ENCODE measurements around the gene CAD. TPM values are rescaled to one million over a fixed set of nuclear protein-coding genes. Genes with fewer than 3 reads are reported as not detected.

The CAD gene
- total and polyA plus RNA-seq, 4 donors, result 6.3 to 23.2 (median 13.5) TPM

GRCh38 chr2:27285481-27285880 is 68.3 kb downstream of the CAD start:
- TF ChIP-seq JUND (IDR thresholded peaks at IDR 0.05), result no peak
- no peak for TF ChIP-seq REST (IDR thresholded peaks at IDR 0.05)
- TF ChIP-seq MAX (IDR thresholded peaks at IDR 0.05), result no peak
- no peak for TF ChIP-seq CTCF (IDR thresholded peaks at IDR 0.05; ENCODE audit: low read depth, low read length, missing input control)
- no peak for TF ChIP-seq ATF3 (IDR thresholded peaks at IDR 0.05)
- TF ChIP-seq EGR1 (IDR thresholded peaks at IDR 0.05; ENCODE audit: low read depth in 2 of 2), result no peak
- TF ChIP-seq TAF1 (conservative IDR thresholded peaks at IDR 0.05), result no peak
- TF ChIP-seq SP1 (IDR thresholded peaks at IDR 0.05), result no peak
- no peak for TF ChIP-seq HNF4G (IDR thresholded peaks at IDR 0.05)
- no peak for TF ChIP-seq GABPA (IDR thresholded peaks at IDR 0.05 in 1 of 2, conservative IDR thresholded peaks at IDR 0.05 in 1 of 2)
- no peak for TF ChIP-seq ZBTB33 (IDR thresholded peaks at IDR 0.05)
- no peak for TF ChIP-seq FOXA2 (IDR thresholded peaks at IDR 0.05)
- no peak for TF ChIP-seq RXRA (IDR thresholded peaks at IDR 0.05)
- no peak for TF ChIP-seq HNF4A (conservative IDR thresholded peaks at IDR 0.05)
- no peak for TF ChIP-seq RAD21 (IDR thresholded peaks at IDR 0.05)
- no peak for TF ChIP-seq YY1 (IDR thresholded peaks at IDR 0.05)
- TF ChIP-seq FOXA1 (IDR thresholded peaks at IDR 0.05), result no peak
- TF ChIP-seq NR2F2 (IDR thresholded peaks at IDR 0.05), result no peak
- H3K9ac ChIP-seq (ENCODE audit: low read depth in 1 of 2, low read length in 2 of 2), result no peak overlapping the region
- H3K36me3 ChIP-seq (ENCODE audit: control insufficient read depth in 4 of 4, insufficient read depth in 3 of 4, low read depth in 1 of 4, low read length in 3 of 4), result no peaks in the 10 kb centered on the region
- H3K4me3 ChIP-seq (ENCODE audit: low read depth in 1 of 3, low read length in 3 of 3), result no peak overlapping the region
- WGBS, result 82% methylated on average over 6 of the region's 6 CpGs
- no peak overlapping the region for H3K27ac ChIP-seq (ENCODE audit: low read depth in 1 of 2, low read length in 2 of 2)
- H3K4me1 ChIP-seq (ENCODE audit: control insufficient read depth in 4 of 4, insufficient read depth in 4 of 4, low read length in 3 of 4), result no peaks in the 10 kb centered on the region
- H3K27me3 ChIP-seq (ENCODE audit: control insufficient read depth in 4 of 4, insufficient read depth in 4 of 4, low read length in 3 of 4), result peaks cover 0 to 4% (median 0%) of the 10 kb centered on the region in 4 donors
- H3K9me3 ChIP-seq (ENCODE audit: control insufficient read depth in 4 of 4, low read length in 3 of 4), result no peaks in the 10 kb centered on the region
- no peak for DNase-seq (ENCODE audit: low spot score)

Measured in liver (tissue), 9 donors.